Kidney (tissue), 14 donors: ENCODE data around the gene TAF13. TPM values are rescaled to one million over a fixed set of nuclear protein-coding genes. Genes with fewer than 3 reads are reported as not detected.

Source experiments
- DNase-seq, 5 donors: peaks; one replicate each; pipeline ENCODE4 v3.0.0-alpha.2; 2013 to 2020
- FAIRE-seq: peaks from 2 replicates; lab custom pipeline; 2012; peaks lifted over from hg19 to GRCh38; lab: Jason Lieb, UNC
- H3K27ac ChIP-seq, 2 donors: one replicate each; pipeline ENCODE4 v1.7.0; 2013; ENCODE audit warnings: low read depth in 2 of 2, low read length in 2 of 2, inconsistent platforms in 1 of 2
- H3K27me3 ChIP-seq: one replicate; pipeline ENCODE4 v1.7.1; 2013; ENCODE audit warnings: low read length, inconsistent platforms; ENCODE audit not compliant: control insufficient read depth, insufficient read depth
- H3K36me3 ChIP-seq, 3 donors: one replicate each; pipeline versions ENCODE4 v1.7.0 to v1.7.1; 2013; ENCODE audit warnings: low read length in 3 of 3, control low read depth in 1 of 3, inconsistent platforms in 1 of 3; ENCODE audit not compliant: insufficient read depth in 3 of 3, control insufficient read depth in 2 of 3
- H3K4me1 ChIP-seq, 3 donors: one replicate each; pipeline versions ENCODE4 v1.7.0 to v1.7.1; 2013; ENCODE audit warnings: low read length in 3 of 3, inconsistent platforms in 1 of 3, low read depth in 1 of 3; ENCODE audit not compliant: control insufficient read depth in 2 of 3, insufficient read depth in 2 of 3
- H3K4me3 ChIP-seq, 3 donors: one replicate each; pipeline versions ENCODE4 v1.7.0 to v1.8.1; 2013; ENCODE audit warnings: low read length in 3 of 3, control low read depth in 1 of 3, inconsistent platforms in 1 of 3
- H3K9ac ChIP-seq, 3 donors: one replicate each; pipeline versions ENCODE4 v1.7.0 to v1.7.1; 2013; ENCODE audit warnings: low read length in 3 of 3, control low read depth in 1 of 3, inconsistent platforms in 1 of 3
- H3K9me3 ChIP-seq, 3 donors: one replicate each; pipeline versions ENCODE4 v1.7.0 to v1.7.1; 2013; ENCODE audit warnings: low read length in 3 of 3, control low read depth in 1 of 3, inconsistent platforms in 1 of 3; ENCODE audit not compliant: control insufficient read depth in 2 of 3, insufficient read depth in 1 of 3
- intact Hi-C: fragments of 100-400 bp; cut with DNase I; formaldehyde crosslinking; loops from one replicate; pipeline ENCODE4 v1.11.1; 2022
- polyA plus RNA-seq: library from polyadenylated mRNA; stranded (reverse); fragments of 350-450 nt; fragmentation: Illumina TruSeq; extraction: RNeasy Lipid Tissue Mini Kit (QIAGEN cat#74804); gene quantifications from one replicate; pipeline ENCODE4 v1.2.3, GENCODE V29; 2014; ENCODE audit warnings: low read depth, low replicate concordance; ENCODE audit not compliant: insufficient read depth
- total RNA-seq: library from RNA; stranded (reverse); fragmentation: NEBNext Ultra II Directional; extraction: Animal tissue kit (Norgen Biotek cat#: 25700); gene quantifications from one replicate; pipeline ENCODE4 v1.2.1, GENCODE V29; 2021
- TF ChIP-seq, protein P1 (sequence below): IDR thresholded peaks from 3 replicates; pipeline ENCODE4 v1.5.1; 2012; ENCODE audit warnings: mild to moderate bottlenecking, moderate library complexity, borderline replicate concordance; ENCODE audit not compliant: insufficient read depth; ENCODE audit errors: extremely low read depth
- donor health status: control.
- donor health status: control.
- donor health status: control.
- donor health status: control.
- donor health status: control.
- donor health status: DM: yes; HTN: yes; CAD: no.
- donor health status: Normal renal cell carcinoma (clear cell type).

The TAF13 gene
- total and polyA plus RNA-seq, 2 donors from 2014 or later, result 35.4 to 39.8 TPM

DNA sequence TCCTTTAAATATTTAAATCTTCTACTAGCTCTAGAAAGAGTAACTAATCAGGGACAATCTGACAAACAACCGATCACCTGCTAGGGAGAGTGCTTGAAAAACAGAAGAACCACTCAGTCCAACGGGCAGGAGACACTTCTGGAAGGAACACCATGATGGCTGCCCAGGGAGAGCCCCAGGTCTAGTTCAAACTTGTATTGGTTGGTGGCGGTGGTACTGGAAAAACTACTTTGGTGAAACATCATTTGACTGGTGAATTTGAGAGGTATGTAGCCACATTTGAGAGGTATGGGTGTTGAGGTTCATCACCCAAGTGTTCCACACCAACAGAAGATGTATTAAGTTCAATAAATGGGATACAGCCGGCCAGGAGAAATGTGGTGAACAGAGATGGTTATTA is 29.1 kb downstream of the TAF13 start:
- intact Hi-C loops, result no loop called here
- FAIRE-seq, result no peak
- no peaks in the 10 kb centered on the region for H3K27me3 ChIP-seq
- no peak for DNase-seq
- no peak overlapping the region for H3K9ac ChIP-seq
- H3K9me3 ChIP-seq, result no peaks in the 10 kb centered on the region
- TF ChIP-seq, protein P1, sequence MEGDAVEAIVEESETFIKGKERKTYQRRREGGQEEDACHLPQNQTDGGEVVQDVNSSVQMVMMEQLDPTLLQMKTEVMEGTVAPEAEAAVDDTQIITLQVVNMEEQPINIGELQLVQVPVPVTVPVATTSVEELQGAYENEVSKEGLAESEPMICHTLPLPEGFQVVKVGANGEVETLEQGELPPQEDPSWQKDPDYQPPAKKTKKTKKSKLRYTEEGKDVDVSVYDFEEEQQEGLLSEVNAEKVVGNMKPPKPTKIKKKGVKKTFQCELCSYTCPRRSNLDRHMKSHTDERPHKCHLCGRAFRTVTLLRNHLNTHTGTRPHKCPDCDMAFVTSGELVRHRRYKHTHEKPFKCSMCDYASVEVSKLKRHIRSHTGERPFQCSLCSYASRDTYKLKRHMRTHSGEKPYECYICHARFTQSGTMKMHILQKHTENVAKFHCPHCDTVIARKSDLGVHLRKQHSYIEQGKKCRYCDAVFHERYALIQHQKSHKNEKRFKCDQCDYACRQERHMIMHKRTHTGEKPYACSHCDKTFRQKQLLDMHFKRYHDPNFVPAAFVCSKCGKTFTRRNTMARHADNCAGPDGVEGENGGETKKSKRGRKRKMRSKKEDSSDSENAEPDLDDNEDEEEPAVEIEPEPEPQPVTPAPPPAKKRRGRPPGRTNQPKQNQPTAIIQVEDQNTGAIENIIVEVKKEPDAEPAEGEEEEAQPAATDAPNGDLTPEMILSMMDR, result no peak
- no peaks in the 10 kb centered on the region for H3K36me3 ChIP-seq
- no peak overlapping the region for H3K4me3 ChIP-seq
- no peaks in the 10 kb centered on the region for H3K4me1 ChIP-seq
- no peak overlapping the region for H3K27ac ChIP-seq

DNA sequence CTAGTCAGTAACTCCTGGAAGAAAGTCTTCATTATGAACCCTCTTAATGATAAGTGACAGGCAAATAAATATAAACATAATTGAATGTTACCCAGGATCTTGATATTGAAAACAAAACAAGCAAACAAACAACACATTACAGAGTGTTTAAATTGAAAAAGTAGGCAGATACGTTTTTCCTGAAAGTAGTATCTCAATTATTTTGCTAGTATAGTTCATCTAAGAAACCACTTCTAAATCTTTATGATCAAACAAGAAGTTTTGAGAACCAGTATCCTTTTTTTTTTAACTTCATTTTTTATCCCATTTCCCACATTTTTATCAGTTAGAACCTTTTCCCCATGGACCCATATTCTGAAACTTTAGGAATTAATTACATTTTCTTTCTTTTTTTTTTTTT is 30.2 kb downstream of the TAF13 start:
- DNase-seq (no peak), FAIRE-seq (no peak)
- no peaks in the 10 kb centered on the region for H3K36me3 ChIP-seq
- no peaks in the 10 kb centered on the region for H3K27me3 ChIP-seq
- H3K4me1 ChIP-seq, result peaks cover 0 to 2% (median 0%) of the 10 kb centered on the region in 3 donors
- intact Hi-C loops, result no loop called here
- no peaks in the 10 kb centered on the region for H3K9me3 ChIP-seq
- TF ChIP-seq, protein P1, result no peak
- H3K4me3 ChIP-seq, result no peak overlapping the region
- no peak overlapping the region for H3K9ac ChIP-seq
- H3K27ac ChIP-seq, result no peak overlapping the region

DNA sequence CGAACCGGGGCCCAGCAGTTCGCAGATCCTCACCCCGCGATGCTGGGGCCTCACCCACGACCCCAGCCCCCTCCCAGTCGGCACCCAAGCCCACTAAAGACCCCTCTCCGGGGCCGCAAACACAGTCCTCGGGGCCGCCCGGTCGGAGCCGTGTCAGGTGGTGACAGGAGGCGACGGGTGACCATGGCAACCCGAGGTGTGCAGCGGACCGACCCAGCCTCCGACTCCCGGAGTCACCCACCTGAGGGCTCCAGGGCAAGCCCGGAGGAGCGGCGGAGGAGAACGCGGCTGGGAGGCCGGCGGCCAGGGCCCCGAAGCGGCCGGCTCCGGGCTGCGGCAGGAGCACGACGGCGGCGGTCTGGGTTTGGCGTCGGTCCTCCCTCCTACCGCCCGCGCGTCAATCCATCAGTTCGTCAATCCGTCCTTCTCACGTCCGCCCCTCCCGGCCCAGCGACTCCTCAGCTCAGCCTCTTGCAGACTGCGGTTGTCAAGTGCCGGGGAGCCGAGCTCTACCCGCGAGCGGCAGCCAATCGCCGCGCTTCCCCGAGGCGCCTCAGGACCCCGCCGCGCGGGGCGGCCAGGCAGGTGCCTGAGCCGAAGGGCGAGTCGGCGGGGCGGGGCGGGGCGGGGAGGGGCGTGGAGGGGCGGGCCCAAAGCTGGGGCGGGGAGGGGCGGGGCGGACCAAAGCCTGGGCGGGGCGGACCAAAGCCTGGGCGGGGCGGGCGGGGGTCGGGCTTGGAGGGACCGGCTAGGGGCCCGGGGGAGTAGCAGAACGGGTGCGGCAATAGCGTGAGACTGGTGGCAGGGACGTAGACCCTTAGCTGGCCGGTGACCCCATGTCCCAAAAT is 34.0 kb downstream of the TAF13 start, which contains the start of gene WDR47:
TSS of gene WDR47 (minus strand) at position 482 of the 848 bp plus-strand sequence. CDS start 18,590 bp downstream, outside the sequence.
- H3K36me3 ChIP-seq, result no peaks in the 10 kb centered on the region
- intact Hi-C loops, result no loop called here
- peak within 1 kb of the TSS; percentile 59 to 85 (median 66) for H3K9ac ChIP-seq
- no peaks in the 10 kb centered on the region for H3K27me3 ChIP-seq
- peak; percentile 94 to 98 (median 97) for DNase-seq
- H3K9me3 ChIP-seq, result no peaks in the 10 kb centered on the region
- FAIRE-seq, result no peak
- peak within 1 kb of the TSS; percentile 20 to 41 for H3K27ac ChIP-seq
- H3K4me3 ChIP-seq, result peak within 1 kb of the TSS; percentile 80 to 94 (median 83)
- H3K4me1 ChIP-seq, result peaks cover 0 to 8% (median 0%) of the 10 kb centered on the region in 3 donors
- TF ChIP-seq, protein P1, result no peak
